GM18511 (cell line): ENCODE measurements around the gene ERP44.
"Not testable (repeated sequence)": the region's sequence is repeated elsewhere in the genome, so short reads cannot be mapped to it uniquely, and the experiment has no call there.

ENCODE experiments used
- ATAC-seq: cut with Tn5 transposase; IDR thresholded peaks from one replicate; pipeline ENCODE4 v1.9.1; 2021; ENCODE audit warnings: mild to moderate bottlenecking, moderate library complexity; ENCODE audit not compliant: unreplicated experiment

The ERP44 gene

DNA sequence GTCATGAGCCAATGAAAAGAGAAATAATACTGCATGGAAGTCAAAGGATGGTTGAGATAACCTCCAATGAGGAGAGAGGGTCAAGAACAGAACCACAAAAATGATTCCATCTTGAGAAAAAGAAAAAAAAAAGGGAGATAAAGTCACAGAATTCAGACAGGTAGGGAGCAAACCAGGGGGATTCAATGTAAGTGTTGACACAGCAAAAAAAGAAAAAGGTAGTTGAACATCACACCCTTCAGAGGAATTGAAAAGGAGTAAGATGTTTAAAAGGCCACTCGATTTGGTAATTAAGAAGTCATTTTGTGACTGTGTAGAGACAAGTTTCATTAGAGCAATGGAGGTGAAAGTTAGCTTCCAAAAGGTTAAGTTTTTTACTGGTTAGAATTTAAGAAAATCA, 79.3 kb downstream of the ERP44 start:
- ATAC-seq: no peak

DNA sequence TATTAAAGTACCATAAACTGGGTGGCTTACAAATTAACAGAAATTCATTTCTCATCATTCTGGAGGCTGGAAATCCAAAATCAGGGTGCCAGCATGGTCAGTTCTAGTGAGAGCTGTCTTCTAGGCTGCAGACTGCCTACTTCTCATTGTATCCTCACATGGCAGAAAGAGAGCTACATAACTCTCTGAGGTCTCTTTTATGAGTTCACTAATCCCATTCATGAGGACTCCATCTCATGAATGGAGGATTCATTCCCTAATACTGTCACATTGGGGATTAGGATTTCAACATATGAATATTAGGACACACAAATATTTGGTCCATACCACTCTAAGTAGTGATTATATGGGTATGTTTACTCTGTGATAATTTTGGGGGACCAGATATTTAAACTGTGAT, 84.0 kb downstream of the ERP44 start:
- ATAC-seq: no peak

DNA sequence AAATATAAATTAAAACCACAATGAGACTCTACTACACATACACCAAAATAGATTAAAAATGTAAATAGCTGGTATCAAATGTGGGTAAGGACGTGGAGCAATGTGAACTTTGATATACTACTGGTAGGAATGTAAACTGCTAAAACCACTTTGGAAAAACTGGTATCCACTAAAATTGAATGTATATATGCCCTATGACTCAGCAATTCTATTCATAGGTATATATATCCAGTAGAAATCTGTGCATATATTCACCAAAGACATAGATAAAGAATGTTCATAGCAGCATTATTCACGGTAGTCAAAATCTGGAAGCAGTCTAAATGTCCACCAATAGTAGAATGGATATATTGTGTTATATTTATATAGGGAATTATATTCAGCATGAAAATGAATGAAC, 85.2 kb downstream of the ERP44 start:
- no peak for ATAC-seq

DNA sequence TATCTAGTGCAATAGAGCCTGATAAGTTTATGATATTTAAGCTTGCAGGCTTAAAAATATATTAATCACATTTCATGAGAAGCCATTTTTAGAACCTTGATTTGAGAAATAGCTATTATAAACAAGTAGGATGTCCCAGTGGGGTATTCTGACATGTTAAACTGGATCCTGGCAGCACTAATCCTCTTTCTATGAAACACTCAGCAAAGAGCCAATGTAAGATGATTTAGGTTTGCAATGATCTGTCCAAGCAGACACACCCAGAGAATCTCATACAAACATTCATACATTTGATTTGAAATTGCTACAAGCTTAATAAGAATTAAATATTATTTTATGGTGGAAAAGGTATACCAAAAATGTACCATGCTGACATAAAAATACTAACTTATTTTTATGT, 86.5 kb downstream of the ERP44 start:
- no peak for ATAC-seq

DNA sequence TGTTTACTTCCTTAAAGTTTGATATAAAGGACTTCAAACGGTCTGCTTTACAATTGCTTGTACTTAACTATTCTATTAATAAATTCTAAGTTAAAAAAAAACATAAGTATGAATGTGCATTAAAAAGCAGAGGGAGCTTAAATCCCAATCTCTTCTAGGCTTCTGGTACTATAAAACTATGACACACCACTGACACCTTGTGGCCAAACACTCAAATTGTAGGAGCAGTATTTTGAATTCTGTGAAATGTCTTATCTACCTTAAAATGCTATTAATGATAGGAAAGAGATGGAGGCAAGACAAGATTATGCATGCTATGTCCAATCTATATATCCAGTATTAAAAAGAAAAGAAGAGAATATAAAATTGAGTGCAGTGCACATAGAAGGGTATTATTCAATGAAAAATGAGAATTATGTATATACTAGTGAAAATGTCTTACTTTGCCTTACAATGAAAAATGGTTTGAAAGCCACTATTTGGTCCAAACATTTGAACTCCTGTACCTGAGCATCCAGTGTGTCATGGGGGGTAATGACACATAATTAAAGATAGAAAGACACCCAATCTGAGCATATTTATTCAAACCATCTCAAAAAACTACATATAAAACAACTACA, 87.6 kb downstream of the ERP44 start:
- ATAC-seq: no peak

DNA sequence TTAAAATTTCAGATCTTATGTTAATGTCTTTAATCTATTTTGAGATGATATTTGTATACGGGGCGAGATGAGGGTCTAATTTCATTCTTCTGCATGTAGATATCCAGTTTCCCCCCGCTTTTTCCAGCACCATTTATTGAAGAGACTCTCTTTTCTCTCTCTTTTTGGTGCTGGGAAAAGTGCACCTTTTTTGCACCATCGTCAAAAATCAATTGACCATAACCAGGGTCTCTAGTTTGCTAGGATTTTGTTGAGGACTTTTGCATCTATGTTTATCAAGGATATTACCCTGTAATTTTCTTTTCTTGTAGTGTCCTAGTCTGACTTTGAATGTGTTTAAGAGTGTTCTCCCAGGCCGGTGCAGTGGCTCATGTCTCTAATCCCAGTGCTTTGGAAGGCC, 99.0 kb downstream of the ERP44 start:
- ATAC-seq: no peak

DNA sequence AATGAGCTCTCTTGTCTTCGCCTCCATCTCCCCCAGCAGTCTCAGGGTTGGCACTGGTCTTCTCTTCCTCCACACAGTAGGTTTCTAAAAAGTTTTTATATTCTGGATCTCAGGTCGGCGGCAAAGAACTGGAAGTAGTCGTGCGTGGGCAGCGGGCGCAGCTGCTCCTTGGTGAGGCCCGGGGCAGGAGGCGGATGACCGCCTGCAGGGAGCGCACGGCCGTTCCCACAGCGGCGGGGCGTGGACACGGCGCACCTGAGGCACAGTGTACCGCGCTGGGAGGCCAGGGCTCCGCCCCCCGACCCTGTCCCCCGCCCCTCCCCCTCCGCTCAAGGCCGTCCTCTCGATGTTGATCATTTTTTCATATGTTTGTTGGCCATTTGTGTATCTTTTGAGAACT, 99.9 kb downstream of the ERP44 start:
- no peak for ATAC-seq

DNA sequence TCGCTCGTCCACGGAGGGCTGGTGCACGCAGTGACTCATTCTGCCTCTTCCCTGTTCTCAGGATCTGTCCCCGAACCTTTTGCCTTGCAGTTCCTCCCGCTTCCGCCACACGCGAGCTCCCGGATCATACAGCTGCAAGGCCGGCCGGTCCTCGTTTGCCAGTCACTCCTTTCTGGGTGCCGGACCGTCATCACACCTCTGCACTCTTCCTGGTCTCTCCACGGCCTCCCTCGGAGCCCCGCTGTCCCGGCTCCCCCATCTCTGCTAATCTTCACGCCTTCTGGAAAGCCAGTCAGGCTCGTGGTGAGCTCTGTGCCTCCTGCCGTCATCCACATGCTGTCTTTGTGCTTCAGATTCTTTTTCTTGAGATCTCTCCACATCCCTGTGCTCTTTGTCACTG, 100.5 kb downstream of the ERP44 start:
- ATAC-seq: no peak

DNA sequence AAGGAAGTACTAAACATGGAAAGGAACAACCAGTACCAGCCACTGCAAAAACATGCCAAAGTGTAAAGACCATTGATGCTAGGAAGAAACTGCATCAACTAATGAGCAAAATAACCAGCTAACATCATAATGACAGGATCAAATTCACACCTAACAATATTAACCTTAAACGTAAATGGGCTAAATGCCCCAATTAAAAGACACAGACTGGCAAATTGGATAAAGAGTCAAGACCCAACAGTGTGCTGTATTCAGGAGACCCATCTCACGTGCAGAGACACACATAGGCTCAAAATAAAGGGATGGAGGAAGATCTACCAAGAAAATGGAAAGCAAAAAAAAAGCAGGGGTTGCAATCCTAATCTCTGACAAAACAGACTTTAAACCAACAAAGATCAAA, 108.3 kb downstream of the ERP44 start:
- ATAC-seq: not testable (repeated sequence)

DNA sequence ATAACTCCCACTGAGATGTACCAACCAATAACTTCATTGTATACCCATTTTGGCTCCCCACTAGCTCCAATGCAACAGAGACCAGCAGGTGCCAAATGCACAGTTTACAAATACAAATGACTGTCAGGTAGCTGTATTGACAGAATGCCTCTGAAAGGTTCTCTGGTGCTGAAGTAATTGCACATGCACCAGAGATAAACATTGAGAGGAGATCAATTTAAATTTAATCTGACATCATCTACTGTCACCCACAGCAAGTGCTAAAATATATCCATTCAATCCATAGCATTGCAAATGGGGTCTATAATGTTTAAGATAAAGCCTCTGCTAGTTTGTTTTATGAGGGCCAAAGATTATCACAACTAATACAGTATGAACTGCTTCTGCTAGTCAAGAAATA, 112.2 kb downstream of the ERP44 start:
- no peak for ATAC-seq

DNA sequence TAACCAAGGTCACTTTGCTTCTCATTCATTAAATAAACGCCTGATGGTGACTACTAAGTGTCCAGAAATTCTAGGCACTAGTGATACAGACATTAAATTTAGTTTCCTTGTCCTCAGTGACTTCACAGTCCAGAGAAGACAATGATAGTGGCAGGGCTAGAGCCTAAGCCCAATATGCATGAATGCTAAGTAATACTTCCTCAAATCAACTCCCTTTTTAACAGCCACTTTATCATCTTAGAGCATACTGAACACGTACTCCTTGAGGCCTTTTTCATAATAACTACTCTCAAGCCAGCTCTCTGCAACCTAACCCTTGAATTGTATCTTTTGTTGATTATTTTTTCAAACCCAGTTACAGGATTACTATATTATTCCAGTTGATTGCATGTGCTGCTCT, 118.2 kb downstream of the ERP44 start:
- no peak for ATAC-seq

DNA sequence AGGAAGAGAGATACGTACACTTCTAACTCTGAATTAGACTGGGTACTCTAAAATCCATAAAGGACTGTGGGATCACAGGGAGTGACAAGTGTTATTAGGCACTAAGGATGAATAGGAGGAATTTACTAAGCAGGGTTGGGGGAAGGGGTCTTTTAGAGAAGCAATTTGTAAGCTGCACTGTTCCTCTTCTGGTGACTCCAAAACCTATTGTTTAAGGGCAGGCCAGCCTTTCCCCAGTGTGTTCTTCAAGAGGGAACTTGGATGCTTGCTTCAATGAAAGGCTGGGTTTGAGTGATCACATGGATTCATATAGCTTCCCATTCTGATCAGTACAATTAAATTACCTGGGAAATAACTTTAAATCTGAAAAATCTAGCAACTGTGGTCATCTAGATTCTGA, 120.6 kb downstream of the ERP44 start:
- no peak for ATAC-seq

DNA sequence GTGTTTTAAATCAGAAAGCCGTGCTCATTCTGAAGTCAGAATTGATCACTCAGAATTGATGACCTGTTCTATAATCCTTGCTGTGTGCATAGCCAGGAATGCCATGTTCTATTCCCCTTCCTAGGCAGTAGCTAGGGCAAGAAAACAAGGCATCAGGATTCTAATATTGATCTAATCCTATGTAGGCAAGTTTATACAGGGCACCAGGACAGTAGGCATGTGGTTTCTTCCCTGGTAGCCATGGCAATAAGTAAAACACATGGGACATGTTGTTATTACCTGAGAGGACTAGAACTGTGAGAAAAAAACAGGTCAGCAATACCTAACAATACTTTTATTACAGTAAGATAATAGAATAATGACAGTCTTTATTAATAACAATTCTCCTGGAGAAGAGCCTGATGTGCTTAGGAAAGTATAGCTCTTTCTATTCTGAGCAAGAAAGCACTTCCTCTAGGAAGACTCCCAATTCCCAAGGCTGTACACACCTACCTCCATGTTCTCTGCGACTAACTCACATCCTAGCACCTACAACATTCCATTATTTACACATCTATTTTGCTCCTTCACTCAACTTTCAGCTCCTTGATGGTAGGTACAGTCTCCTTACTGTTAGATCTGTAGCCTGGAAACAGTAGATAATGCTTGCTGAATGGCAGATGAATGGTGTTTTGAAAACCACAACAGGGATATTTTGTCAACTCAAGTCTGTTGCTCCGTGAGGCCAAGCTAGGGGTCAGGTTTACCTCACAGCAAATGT, 121.6 kb downstream of the ERP44 start:
- no peak for ATAC-seq

DNA sequence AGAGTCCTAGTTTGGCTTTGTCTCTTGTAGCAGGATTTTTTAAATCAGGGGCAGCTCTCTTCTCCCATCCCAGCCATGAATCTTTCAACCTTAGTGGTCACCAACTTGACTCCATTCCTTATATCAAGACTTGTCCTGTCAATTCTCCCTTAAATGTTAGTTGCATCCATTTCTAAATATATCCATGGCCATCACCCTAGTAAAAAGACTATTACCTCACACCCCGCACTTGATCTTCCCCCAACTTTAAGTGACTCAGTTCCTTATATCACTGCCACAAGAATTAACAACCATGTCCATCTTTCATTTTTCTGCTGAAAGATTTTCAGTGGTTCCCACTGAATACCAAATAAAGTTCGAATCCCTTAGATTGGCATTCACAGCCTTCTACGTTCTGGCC, 125.3 kb downstream of the ERP44 start:
- no peak for ATAC-seq

DNA sequence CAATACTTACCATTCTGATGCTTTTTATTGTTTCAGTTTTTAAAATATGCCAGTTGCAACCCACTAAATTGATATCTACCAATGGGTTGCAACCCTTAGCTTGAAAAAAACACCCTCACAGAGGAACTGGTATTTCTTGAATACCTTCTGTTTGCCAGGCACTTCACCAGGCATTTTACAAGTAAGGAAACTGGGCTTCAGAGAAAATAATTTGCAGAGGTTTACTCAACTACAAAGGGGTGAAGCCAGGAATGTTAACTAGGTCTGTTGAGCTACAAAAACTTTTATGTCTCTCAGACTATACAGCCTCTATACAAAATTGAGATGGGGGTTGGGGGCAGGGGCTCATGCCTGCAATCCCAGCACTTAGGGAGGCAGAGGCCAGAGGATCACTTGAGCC, 127.4 kb downstream of the ERP44 start:
- ATAC-seq: no peak

DNA sequence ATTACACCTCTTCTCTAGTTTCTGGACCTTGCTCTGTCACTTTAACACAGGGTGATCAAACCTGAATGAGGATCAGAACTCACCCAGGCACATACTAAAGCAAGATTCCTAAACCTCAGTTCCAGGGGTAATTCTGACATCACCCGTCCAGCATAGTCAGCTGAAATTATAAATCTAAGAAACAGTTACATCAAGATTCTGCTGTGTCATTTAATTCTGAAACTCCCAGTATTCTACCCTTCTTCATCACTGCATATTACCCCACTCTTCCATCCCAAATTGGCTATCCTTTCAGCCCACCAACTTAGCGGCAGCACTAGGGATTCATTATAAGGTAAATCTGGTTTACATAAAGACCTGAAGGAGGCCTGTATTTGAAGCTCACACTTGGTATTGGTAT, 128.3 kb downstream of the ERP44 start:
- ATAC-seq: no peak

DNA sequence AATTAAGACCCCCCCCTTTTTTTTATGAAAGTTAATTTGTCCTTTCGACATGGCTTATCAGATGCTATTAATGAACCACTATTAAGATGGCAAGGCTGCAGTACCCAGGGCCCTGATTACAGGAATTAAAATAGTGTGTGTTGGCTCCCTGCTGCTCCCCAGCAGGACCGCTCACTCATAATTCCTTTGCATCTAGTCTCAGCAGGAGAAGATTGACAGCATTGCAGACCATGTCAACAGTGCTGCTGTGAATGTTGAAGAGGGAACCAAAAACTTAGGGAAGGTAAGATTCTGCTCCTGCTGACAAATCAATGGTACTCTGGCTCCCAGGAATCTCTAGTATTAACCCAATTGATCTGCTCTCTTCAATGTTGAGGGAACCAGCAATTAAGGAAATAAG, 131.3 kb downstream of the ERP44 start:
- ATAC-seq: no peak

DNA sequence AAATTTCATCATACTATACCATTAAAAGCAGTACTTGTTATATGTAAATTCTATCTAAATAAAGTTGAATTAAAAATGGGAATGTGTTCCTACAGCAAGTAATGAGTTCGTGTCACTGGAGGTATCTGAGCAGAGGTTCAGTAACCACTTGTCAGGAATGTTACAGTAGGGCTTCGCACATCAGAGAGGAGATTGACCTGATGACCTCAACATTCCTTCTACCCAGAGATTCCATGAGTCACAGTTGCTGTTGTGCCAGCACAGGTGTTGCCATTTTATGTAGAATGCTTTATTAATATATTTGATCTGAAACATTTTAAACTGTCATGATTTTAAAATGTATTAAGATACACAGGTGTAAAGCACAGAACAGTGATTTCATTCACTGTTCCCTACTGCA, 132.1 kb downstream of the ERP44 start:
- no peak for ATAC-seq

DNA sequence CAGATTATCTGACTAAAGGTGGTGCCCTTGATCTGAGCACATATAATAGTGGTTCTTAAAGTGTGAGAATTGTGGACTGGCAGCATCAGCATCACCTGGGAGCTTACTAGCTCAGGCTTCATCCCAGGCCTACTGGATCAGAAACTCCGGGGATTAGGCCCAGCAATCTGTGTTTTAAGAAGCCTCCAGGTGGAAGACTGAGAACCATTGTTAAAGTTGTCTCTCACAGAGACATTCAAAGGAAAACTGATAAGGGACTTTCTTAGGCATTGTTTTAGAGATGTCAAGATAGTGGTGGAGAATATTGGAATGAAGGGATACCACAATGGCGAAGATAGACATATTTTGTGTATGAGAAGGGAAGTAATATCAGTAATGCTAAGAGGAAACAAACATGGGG, 132.8 kb downstream of the ERP44 start:
- ATAC-seq: no peak

DNA sequence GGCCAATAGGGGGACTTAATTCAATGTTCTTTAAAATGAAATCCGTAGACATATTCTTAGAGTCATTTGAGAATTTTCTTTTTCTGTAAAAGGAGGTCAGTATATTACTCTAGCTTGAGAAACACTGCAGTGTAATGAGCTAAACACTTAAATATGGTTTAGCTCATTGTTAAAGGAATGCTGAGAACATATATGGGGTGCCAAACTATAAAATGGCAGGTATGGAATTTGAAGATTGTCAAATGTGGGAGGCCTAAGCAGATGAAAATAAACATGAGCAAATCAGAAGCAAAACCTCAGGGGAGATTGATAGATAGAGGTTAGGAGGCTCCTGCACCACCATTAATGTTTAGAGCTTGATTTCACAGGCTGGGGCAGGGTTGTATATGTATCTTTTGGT, 134.5 kb downstream of the ERP44 start:
- ATAC-seq: no peak

DNA sequence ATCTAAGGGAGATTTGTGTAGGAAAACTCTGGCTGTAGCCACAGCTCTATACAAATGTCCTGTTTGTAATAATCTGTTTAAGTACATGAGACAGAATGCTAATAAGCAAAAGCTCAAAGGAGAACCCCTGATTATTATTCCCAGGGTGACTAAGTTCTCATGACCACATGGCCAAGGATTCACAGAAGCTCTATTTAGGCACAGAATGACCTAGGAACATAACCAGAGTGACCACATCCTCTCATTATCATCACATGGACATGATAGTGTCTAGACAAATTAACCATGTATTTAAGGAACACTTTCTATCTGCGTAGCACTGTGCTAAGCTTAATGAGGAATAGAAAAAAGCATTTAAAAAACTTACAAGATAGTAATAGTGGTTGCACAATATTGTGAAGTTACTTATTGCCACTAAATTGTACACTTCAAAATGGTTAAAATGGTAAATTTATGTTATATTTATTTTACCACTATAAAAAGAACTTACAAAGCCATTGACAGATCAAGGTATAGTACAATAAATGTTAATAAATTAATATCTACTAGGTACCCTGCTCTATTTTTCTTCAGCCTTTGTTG, 136.0 kb downstream of the ERP44 start:
- ATAC-seq: no peak

DNA sequence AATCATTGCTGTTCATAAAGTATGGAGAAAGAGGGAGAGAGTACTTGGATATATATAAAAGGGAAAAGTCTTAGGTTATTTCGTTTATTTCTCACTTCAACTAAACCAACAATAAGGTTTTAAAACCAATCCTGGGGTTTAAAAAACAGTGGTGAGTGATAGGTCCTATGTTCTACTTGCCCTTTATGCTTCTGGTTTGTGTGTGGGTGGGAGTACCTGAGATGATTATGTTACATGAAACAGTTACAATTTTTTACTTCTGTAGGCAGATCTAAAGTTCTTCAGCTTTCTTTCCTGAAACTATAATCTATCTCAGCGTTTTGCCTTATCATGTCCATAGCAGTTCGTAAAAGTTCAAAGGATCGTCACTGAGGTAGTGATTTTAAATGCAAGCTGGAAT, 143.2 kb downstream of the ERP44 start:
- ATAC-seq: no peak

DNA sequence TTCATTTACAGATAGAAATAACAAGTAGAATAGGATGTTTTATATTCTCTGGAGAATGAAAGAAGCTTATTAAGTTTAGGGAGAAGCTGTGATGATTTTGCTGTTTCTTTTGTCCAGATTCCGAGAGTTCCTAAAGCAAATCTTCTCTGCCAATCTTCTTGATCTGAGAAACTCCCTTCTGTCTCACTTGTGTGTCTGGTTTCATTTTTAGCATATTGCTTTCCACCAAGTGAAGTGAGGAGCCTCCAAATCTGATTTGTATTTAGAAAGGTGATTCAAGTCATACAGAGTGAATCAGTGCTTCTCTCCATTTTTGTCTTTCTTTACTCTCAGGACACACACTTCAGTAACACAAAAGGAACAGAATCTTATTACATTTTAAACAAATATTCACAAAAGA, 144.0 kb downstream of the ERP44 start:
- peak; percentile 60 for ATAC-seq
